ENCODE measurements around the gene SLC66A2. TPM values are rescaled to one million over a fixed set of nuclear protein-coding genes. Genes with fewer than 3 reads are reported as not detected.

Gene SLC66A2
- total RNA-seq, 1 experiment from 2014 or later, result 52.8 TPM

- intact Hi-C loops (cut with micrococcal nuclease), result loop anchor here (2.0 to 10.0 kb wide), 2 partner anchors 45 to 53 kb away; no protein-coding TSS in a partner anchor
- peak overlapping the region; percentile 96 for H3K4me2 ChIP-seq (ENCODE audit: low read length)
- H2AFZ ChIP-seq (ENCODE audit: low read length), result peak overlapping the region; percentile 91
- POLR2A ChIA-PET (ENCODE audit: unreplicated experiment), result interaction anchor here (0.7 kb wide), 1 partner anchor 37 kb away, joined by 3 read pairs; no protein-coding TSS in a partner anchor
- H3K36me3 ChIP-seq (ENCODE audit: low read depth, low read length), result peaks cover 24% of the 10 kb centered on the region; the same call in 1 of the 2 replicates
- peak overlapping the region; percentile 90 for H3K4me3 ChIP-seq (ENCODE audit: low read length)
- CTCF ChIA-PET, result no interaction called here
- peak overlapping the region; percentile 79 for H3K27ac ChIP-seq (ENCODE audit: low read length)
- no peaks in the 10 kb centered on the region for H3K27me3 ChIP-seq (ENCODE audit: low read length)
- peak; percentile 35 for DNase-seq
- no peaks in the 10 kb centered on the region for H3K9me3 ChIP-seq (ENCODE audit: low read length)
- peak; percentile 33; the same call in 1 of the 2 replicates for TF ChIP-seq CTCF (conservative IDR thresholded peaks at IDR 0.05; ENCODE audit: low read depth, low read length)
- no peak for TF ChIP-seq EZH2 (IDR thresholded peaks at IDR 0.05; ENCODE audit: low read length, unreplicated experiment)
- TF ChIP-seq EZH2phosphoT487 (IDR thresholded peaks at IDR 0.05; ENCODE audit: borderline replicate concordance, low read length), result no peak
- H3F3A ChIP-seq (ENCODE audit: low read length, unreplicated experiment), result no peaks in the 10 kb centered on the region
- H3K79me2 ChIP-seq (ENCODE audit: low read length), result peaks cover 58% of the 10 kb centered on the region
- H3K4me1 ChIP-seq (ENCODE audit: insufficient read depth, low read length), result peaks cover 15% of the 10 kb centered on the region
- no TSS peak for BruUV-seq (replicated peaks)
- no peaks in the 10 kb centered on the region for H3K9me2 ChIP-seq (replicated peaks; ENCODE audit: low read length)
- H3K9ac ChIP-seq (ENCODE audit: low read length), result peak overlapping the region; percentile 99
- H4K20me1 ChIP-seq (ENCODE audit: low read length), result peaks cover 46% of the 10 kb centered on the region
- peak; percentile 56 for ATAC-seq
Measured at GRCh38 chr18:79988071-79988450, 36.6 kb upstream of the SLC66A2 start.

DNA sequence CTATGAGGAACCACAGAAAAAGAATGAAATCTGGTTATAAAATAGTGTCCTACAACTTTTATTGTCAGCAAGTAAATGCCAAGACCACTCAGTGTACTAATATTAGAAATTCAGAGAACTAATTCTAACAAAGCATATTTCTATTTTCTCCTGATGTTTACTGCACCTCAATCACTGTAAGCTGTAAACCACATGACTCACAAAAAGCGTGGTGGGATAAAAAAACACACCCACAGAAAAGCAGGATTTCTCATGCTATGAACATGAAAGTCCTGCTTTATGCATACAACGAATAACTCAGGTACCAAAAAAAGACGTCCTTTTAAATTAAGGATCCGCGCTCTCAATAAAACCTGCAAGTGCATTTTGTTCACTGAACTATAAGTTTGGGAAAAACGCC is 36.1 kb upstream of the SLC66A2 start:
- Histone ChIP-seq H3F3A (ENCODE audit: low read length, unreplicated experiment) (no peaks in the 10 kb centered on the region), H4K20me1 (ENCODE audit: low read length) (peaks cover 51% of the 10 kb centered on the region), H3K4me1 (ENCODE audit: insufficient read depth, low read length) (peaks cover 15% of the 10 kb centered on the region), H3K4me3 (ENCODE audit: low read length) (peak overlapping the region; percentile 90), H3K9ac (ENCODE audit: low read length) (peak overlapping the region; percentile 99), H3K79me2 (ENCODE audit: low read length) (peaks cover 63% of the 10 kb centered on the region), H3K9me3 (ENCODE audit: low read length) (no peaks in the 10 kb centered on the region), H3K9me2 (replicated peaks; ENCODE audit: low read length) (no peaks in the 10 kb centered on the region), H3K36me3 (ENCODE audit: low read depth, low read length) (peaks cover 24% of the 10 kb centered on the region; the same call in 1 of the 2 replicates), H2AFZ (ENCODE audit: low read length) (no peak overlapping the region; the same call in 1 of the 2 replicates), H3K4me2 (ENCODE audit: low read length) (peak overlapping the region; percentile 96), H3K27me3 (ENCODE audit: low read length) (no peaks in the 10 kb centered on the region), H3K27ac (ENCODE audit: low read length) (peak overlapping the region; percentile 79)
- CTCF ChIA-PET, result no interaction called here
- TF ChIP-seq EZH2phosphoT487 (IDR thresholded peaks at IDR 0.05; ENCODE audit: borderline replicate concordance, low read length) (no peak), CTCF (conservative IDR thresholded peaks at IDR 0.05; ENCODE audit: low read depth, low read length) (no peak), EZH2 (IDR thresholded peaks at IDR 0.05; ENCODE audit: low read length, unreplicated experiment) (no peak)
- POLR2A ChIA-PET (ENCODE audit: unreplicated experiment), result interaction anchor here (0.7 kb wide), 1 partner anchor 37 kb away, joined by 3 read pairs; no protein-coding TSS in a partner anchor
- intact Hi-C loops (cut with micrococcal nuclease), result loop anchor here (2.0 to 10.0 kb wide), 2 partner anchors 39 to 53 kb away; no protein-coding TSS in a partner anchor
- ATAC-seq (no peak), DNase-seq (no peak)
- BruUV-seq (replicated peaks), result TSS peak; percentile 50

DNA sequence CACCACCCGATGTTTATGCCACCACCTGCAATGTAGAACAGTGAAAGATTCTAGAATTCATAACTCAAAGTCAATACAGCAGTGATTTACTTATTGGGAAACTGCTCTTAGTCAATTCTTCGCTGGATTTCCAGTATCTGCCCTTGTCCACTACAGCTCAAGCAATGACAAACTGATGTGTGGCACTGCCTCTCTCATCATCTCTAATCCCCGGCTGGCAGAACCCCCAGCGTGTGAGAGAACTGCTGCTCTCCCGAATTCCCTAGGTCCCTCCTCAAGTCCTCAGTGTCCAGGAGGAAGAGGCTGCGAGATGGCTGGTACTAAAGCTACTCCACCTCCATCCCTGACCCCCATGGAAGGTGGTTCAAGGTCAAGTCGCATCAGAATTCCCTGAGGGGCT is 35.3 kb upstream of the SLC66A2 start:
- Histone ChIP-seq H3K9me2 (replicated peaks; ENCODE audit: low read length) (no peaks in the 10 kb centered on the region), H2AFZ (ENCODE audit: low read length) (no peak overlapping the region), H3K79me2 (ENCODE audit: low read length) (peaks cover 71% of the 10 kb centered on the region), H3K9me3 (ENCODE audit: low read length) (no peaks in the 10 kb centered on the region), H3K4me2 (ENCODE audit: low read length) (peak overlapping the region; percentile 96), H3K4me3 (ENCODE audit: low read length) (peak overlapping the region; percentile 90), H3K36me3 (ENCODE audit: low read depth, low read length) (peaks cover 29% of the 10 kb centered on the region), H3F3A (ENCODE audit: low read length, unreplicated experiment) (no peaks in the 10 kb centered on the region), H3K27me3 (ENCODE audit: low read length) (no peaks in the 10 kb centered on the region), H4K20me1 (ENCODE audit: low read length) (peaks cover 60% of the 10 kb centered on the region), H3K27ac (ENCODE audit: low read length) (no peak overlapping the region), H3K4me1 (ENCODE audit: insufficient read depth, low read length) (peaks cover 15% of the 10 kb centered on the region), H3K9ac (ENCODE audit: low read length) (peak overlapping the region; percentile 99)
- intact Hi-C loops (cut with micrococcal nuclease), result loop anchor here (2.0 to 10.0 kb wide), 2 partner anchors 40 to 52 kb away; no protein-coding TSS in a partner anchor
- BruUV-seq (replicated peaks), result no TSS peak
- POLR2A ChIA-PET (ENCODE audit: unreplicated experiment), result no interaction called here
- TF ChIP-seq CTCF (conservative IDR thresholded peaks at IDR 0.05; ENCODE audit: low read depth, low read length), result no peak
- no peak for TF ChIP-seq EZH2phosphoT487 (IDR thresholded peaks at IDR 0.05; ENCODE audit: borderline replicate concordance, low read length)
- TF ChIP-seq EZH2 (IDR thresholded peaks at IDR 0.05; ENCODE audit: low read length, unreplicated experiment), result no peak
- ATAC-seq, result no peak
- DNase-seq, result no peak
- CTCF ChIA-PET, result interaction anchor here (0.7 to 0.9 kb wide), 2 partner anchors 39 to 52 kb away, joined by 3 read pairs; no protein-coding TSS in a partner anchor
